ENCODE data around the gene HLCS.

HLCS gene

GRCh38 chr21:36738489-36739126, 227.9 kb downstream of the HLCS start:
- TF ChIP-seq CTCF (IDR thresholded peaks at IDR 0.05; ENCODE audit: extremely low read depth, missing control alignments) = no peak
- no peak for DNase-seq (ENCODE audit: low spot score)

DNA sequence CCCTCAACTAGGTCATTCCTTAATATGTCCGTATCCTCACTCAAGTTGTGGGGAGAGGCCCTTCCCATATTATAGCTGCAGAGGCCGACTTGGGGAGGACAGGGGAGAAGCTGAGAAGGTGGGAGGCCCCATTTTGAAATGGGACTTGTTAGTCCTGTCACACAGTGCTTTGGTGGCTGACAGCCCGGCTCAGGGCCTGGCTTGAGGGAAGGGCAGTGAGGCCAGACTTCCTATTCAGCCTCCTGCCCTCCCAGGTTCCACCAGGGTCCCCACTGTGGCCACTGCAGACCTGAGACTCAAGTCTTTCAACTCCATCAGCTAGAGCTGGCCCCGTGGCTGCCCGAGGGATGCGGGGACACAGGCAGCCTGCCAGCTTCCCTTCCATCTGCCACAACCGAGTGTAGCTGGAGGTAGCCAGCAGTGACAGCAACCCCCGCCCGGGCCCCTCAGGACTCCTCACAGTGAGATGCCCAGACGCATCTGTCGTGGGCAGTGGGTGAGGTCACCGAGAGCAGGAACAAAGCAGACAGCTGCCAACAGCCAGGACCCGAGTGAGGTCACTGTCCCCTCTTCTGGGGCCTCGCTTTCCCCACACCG, 230.6 kb downstream of the HLCS start:
- no peak for DNase-seq (ENCODE audit: low spot score)
- no peak for TF ChIP-seq CTCF (IDR thresholded peaks at IDR 0.05; ENCODE audit: extremely low read depth, missing control alignments)

DNA sequence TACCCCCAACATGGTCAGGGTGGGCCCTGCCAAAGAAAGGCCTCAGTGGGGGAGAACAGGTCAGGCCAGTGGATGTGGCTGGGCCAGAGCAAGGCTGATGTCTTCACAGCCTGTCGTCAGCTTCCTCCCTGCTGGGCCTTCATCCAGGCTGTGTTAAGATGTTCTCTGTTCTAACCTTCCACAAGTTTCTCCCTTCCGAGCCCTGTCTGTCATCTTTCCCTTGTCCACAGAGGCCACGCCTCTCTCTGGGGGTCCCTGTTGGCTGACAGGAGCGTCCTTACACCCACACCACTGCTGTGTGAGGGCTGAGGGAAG, 231.3 kb downstream of the HLCS start:
- DNase-seq (ENCODE audit: low spot score) = no peak
- TF ChIP-seq CTCF (IDR thresholded peaks at IDR 0.05; ENCODE audit: extremely low read depth, missing control alignments) = no peak

DNA sequence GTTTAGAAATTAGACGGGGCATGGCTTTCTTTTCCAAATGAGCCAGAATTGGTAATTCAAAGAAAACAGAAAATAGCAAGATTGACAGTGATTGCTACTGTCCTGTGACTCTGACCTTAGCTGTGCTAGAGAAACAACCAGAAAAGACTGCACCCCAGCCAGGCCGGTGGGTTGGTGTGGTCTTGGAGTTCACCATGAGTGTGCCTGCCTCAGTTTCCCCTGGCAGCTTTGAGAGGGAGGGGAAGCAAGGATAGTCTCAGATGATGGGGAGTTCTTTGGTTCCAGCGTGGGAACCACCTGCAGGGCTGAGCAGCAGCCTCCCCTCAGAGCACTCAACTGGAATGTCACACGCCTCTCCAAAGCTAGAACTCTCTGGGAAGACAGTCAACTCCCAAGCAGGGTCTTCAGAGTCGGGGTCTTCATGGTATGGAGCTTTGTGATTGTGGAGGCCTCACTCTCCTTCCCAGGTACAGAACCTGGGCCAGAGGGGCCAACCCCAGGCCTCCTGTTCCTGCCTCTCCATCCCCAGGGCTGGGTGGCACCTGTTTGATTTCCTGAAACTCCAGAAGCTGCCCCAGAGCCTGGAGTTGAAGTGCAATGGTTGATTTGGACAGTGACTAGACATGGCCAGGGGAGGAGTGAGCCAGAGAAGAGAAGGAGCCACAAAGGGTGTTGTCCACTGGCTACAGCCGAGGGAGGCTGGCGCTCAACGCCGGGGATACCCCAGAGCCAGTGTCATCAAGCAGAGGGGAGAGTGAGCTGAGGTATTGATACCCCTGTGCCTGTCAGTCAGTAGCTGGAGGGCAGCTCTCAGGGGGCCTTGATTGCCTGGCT, 231.9 kb downstream of the HLCS start:
- DNase-seq (ENCODE audit: low spot score) = no peak
- TF ChIP-seq CTCF (IDR thresholded peaks at IDR 0.05; ENCODE audit: extremely low read depth, missing control alignments) = no peak

- TF ChIP-seq CTCF (IDR thresholded peaks at IDR 0.05; ENCODE audit: extremely low read depth, missing control alignments) = no peak
- no peak for DNase-seq (ENCODE audit: low spot score)
Measured at GRCh38 chr21:36733857-36734256, 232.6 kb downstream of the HLCS start.

- no peak for DNase-seq (ENCODE audit: low spot score)
- no peak for TF ChIP-seq CTCF (IDR thresholded peaks at IDR 0.05; ENCODE audit: extremely low read depth, missing control alignments)
Measured at GRCh38 chr21:36732761-36733160, 233.7 kb downstream of the HLCS start.

- TF ChIP-seq CTCF (IDR thresholded peaks at IDR 0.05; ENCODE audit: extremely low read depth, missing control alignments) = no peak
- DNase-seq (ENCODE audit: low spot score) = no peak
Measured at GRCh38 chr21:36732217-36732616, 234.3 kb downstream of the HLCS start.
